AG09319 (cell line): ENCODE data around the gene GPR108.

ENCODE experiments used
- DNase-seq: peaks from one replicate; pipeline ENCODE4 v3.0.0-alpha.2; 2010; ENCODE audit warnings: low read depth; ENCODE audit errors: extremely low read depth
- TF ChIP-seq, protein P1 (sequence below): IDR thresholded peaks from 2 replicates; pipeline ENCODE4 v1.5.1; 2011; ENCODE audit warnings: low read depth, mild to moderate bottlenecking, inconsistent platforms, low read length, moderate library complexity

Gene GPR108

DNA sequence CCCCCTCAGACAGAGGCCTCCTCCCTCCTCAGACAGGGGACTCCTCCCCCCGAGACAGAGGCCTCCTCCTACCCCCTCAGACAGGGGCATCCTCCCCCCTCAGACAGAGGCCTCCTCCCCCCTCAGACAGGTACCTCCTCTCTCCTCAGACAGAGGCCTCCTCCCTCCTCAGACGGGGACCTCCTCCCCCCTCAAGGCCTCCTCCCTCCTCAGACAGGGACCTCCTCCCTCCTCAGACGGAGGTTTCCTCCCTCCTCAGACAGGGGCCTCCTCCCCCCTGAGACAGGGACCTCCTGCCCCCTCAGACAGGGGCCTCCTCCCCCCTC is 30.8 kb downstream of the GPR108 start:
- no peak for DNase-seq
- TF ChIP-seq, protein P1, sequence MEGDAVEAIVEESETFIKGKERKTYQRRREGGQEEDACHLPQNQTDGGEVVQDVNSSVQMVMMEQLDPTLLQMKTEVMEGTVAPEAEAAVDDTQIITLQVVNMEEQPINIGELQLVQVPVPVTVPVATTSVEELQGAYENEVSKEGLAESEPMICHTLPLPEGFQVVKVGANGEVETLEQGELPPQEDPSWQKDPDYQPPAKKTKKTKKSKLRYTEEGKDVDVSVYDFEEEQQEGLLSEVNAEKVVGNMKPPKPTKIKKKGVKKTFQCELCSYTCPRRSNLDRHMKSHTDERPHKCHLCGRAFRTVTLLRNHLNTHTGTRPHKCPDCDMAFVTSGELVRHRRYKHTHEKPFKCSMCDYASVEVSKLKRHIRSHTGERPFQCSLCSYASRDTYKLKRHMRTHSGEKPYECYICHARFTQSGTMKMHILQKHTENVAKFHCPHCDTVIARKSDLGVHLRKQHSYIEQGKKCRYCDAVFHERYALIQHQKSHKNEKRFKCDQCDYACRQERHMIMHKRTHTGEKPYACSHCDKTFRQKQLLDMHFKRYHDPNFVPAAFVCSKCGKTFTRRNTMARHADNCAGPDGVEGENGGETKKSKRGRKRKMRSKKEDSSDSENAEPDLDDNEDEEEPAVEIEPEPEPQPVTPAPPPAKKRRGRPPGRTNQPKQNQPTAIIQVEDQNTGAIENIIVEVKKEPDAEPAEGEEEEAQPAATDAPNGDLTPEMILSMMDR: no peak

DNA sequence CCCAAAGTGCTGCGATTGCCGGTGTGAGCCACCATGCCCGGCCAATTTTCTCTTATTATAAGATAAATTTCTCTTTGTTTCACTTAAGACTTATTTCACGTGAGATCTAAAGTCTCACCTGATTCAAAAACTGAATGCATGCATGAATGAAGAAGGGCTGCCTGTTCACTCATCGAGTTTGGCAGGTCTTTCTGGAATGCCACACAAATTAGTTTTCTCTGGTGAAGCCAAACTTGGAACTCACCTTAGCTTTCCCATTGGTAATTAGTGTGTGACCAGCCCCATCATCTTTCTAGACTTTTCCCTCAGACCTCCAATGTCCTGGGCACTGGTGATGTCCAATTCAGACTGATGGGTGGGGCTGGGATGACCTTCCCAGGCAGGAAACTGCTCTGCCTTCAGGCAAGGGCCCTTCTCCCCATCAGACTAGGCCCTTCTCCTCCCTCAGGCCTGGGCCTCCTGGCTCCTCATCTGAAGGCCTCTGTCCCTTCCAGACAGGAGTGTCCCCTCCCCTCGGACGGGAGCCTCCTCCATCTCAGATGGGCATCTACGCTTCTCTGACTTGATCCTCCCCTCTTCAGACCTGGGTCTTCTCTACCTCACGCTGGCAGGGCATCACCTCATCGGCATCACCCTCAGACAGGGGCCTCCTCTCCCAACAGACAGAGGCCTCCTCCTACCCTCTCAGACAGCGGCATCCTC is 31.3 kb downstream of the GPR108 start:
- DNase-seq: no peak
- TF ChIP-seq, protein P1: no peak

DNA sequence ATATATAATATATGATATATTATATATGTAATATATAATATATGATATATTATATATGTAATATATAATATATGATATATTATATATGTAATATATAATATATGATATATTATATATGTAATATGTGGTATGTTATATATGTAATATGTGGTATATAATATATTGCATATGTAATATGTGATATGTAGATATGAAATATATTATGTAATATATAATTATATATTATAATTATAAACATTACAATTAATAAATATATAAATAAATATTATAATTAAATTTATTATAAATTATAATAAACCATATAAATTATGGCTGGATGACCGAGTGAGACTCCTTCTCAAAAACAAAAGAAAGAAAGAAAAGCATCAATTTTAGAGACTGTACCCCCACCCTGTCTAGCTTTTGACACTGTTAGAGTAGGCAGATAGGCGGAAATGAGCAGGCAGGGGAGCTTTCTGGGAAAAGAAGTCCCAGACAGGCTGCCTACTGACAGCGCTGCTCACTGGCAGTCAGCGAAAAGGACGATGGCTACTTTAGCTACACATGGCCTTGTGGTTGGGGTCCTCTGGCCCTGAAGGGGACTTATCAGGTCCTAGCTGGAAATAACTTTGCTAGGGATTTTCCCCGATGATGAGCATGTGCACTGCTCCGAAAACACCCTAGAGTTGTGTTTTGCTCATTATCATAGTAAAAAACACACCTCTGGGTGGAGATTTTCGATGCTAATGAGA is 36.6 kb downstream of the GPR108 start:
- no peak for DNase-seq
- TF ChIP-seq, protein P1: no peak

DNA sequence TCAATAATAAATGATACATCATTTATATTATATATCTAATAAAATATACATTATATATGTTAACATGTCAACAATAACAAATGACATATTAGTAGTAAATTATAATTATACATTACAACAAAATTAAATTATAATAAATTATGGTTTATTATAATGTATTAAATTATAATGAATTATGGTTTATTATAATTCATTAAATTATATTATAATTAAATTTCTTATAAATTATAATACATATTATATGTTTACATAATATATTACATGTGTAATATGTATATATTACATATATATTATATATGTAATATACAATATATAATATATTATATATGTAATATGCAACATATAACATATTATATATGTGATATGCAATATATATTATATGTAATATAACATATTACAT is 37.4 kb downstream of the GPR108 start:
- TF ChIP-seq, protein P1: no peak
- DNase-seq: no peak

DNA sequence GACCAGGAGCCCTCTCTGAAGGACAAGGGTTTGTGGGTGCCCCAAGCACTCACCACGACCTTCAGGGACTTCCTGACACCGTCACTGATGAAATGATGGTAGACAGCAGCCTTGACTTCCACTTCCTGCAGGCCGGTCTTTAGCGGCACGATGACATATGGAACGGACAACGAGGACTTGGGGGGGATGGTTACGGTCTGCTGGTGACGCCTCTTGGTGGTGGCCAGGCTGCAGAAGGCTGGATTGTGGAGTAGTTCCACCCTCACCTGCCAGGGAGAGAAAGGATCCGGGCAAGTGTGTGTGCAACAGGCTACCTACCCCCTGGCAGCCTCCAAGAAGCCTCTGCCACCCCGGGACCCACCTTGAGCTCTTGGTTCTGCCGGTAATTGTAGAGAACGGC is 40.1 kb downstream of the GPR108 start:
- TF ChIP-seq, protein P1: no peak
- DNase-seq: no peak

DNA sequence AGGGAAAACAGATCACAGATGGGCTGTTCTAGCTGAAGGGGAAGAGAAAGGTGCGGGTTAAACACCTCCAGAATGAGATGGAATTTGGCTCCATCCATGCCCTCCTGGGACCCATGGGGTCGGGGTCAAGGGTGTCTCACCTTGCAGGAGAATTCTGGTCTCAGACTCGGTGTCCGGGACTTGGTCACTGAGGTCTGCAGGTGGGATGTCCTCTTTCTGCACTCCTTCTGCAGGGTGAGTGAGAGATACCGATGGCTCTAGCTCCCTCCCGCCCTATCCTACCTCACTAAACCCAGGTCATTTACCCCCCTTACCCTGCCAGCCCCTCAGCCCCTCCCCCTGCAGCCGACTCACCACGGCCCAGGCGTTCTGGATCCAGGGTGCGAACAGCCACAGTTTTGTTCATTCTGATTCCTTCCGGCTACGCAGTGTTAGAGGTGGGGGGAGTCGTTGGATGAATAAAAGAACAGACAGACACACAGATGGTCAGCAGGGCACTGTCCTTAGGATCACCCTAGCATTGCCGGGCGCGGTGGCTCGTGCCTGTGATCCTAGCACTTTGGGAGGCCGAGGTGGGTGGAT is 41.0 kb downstream of the GPR108 start:
- TF ChIP-seq, protein P1: no peak
- DNase-seq: no peak

DNA sequence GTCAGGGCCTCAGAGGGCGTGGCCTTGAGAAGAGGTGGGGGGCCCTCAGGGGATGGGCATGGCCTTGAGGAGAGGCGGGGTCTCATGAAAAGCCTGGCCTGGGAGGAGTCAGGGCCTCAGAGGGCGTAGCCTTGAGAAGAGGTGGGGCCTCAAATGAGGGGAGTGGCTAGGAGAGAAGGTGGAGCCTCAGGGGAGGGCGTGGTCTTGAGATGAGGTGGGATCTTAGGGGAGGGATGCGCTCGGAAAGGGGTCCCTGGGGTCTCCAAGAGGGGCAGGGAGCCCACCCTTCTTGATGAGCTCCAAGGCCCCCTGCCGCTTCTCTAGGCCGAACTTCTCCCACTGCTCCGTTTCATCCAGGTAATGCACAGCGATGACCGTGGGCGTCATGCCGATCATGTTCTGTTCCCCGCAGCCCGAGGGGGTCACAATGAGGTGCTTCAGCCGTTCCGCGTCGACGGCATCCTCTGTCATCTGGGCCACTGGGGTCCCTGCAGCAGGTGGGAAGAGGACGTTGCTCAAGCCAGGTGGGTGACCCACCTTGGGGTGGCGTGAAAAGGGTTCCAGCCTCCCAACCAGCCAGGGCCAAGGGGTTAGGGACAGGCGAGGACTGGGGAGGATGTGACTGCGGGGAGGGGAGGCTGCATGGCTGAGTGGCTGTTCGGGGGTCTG is 43.1 kb downstream of the GPR108 start:
- TF ChIP-seq, protein P1: no peak
- DNase-seq: no peak
